NCI-H2029 (cell line): ENCODE measurements around the gene NEK6.

ENCODE experiments used
- DNase-seq: peaks from one replicate; lab custom pipeline; 2025; lab: John Stamatoyannopoulos, UW

Gene NEK6

DNA sequence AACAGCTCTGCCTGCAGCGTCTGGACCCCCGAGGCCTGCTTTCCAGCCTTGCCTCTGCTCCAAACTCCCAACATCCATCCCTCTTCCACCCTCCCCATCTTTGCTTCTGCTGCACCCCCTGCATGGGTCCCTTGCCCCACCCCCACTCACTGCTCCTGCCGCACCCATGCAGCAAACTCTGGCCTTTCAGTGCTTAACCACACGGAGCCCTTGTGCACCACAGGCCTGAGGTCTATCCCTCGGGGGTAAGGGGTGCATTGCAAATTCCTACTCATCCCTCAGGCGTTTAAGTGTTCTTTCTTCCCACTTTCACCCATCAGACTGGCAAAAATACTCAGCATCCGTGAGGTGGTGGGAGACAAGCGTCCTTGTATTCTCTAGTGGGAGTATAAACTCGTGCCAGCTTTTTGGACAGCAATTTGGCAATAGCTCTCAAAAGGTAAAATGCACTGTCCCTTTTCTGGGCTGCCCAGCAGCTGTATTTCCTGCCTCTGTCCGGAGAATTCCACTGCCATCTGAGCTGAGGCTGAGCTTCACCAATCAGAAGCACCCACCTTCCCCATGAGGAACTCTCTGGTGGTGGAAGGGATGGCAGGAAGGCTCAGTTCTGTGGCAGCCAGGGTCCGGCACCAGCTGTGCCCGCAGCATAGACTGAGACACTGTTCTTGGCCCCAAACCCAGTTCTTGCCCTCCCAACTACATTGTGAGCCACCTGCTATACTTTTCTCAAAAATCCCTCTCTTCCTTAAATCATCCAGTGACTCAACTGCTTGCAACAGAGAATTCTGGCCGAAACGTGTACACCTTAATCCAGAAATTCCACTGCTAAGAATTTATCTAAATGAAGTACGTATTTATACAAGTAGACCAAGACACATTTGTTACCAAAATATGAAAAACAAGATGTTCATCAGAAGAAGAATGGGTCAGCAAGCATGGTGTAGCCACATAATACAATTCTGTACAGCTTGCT is 142.5 kb downstream of the NEK6 start:
- no peak for DNase-seq
